AG09309 (cell line): ENCODE measurements around the gene CPNE7.

Experiments used
- DNase-seq: peaks from one replicate; pipeline ENCODE4 v3.0.0-alpha.2; 2010; ENCODE audit warnings: low read depth
- H3K4me3 ChIP-seq: 2 replicates; pipeline ENCODE4 v1.5.1; 2011; ENCODE audit warnings: mild to moderate bottlenecking, low read depth, low read length, moderate library complexity; ENCODE audit not compliant: control insufficient read depth
- TF ChIP-seq, protein P1 (sequence below): IDR thresholded peaks from 2 replicates; pipeline ENCODE4 v1.5.1; 2011; ENCODE audit warnings: mild to moderate bottlenecking, low read depth, low read length, inconsistent platforms; ENCODE audit not compliant: insufficient read depth, control insufficient read depth; ENCODE audit errors: missing control alignments

CPNE7 gene

DNA sequence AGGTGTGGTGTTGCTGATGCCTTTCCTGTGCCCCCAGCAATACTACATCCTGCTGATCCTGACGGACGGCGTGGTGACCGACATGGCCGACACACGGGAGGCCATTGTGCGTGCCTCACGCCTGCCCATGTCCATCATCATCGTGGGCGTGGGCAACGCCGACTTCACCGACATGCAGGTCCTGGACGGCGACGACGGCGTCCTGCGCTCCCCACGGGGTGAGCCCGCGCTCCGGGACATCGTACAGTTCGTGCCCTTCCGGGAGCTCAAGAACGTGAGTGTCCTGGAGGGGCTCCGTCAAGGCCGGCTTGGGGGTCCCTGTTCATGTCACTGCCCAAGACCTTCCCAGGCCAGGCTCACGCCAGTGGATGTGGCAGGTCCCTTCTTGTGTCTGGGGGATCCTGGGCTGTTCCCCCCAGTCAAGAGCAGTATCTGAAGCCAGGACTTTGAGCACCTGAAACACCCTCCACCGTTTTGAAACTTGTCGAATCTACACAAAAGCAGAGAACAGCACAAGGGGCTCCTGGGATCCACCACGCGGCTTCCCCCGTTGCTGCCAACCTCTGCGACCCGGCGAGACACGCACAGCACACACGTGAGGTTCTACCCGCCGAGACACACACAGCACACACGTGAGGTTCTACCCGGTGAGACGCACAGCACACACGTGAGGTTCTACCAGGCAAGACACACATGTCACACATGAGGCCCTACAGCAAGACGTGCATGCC lies 19.9 kb downstream of the CPNE7 start:
- no peak for DNase-seq
- TF ChIP-seq, protein P1, sequence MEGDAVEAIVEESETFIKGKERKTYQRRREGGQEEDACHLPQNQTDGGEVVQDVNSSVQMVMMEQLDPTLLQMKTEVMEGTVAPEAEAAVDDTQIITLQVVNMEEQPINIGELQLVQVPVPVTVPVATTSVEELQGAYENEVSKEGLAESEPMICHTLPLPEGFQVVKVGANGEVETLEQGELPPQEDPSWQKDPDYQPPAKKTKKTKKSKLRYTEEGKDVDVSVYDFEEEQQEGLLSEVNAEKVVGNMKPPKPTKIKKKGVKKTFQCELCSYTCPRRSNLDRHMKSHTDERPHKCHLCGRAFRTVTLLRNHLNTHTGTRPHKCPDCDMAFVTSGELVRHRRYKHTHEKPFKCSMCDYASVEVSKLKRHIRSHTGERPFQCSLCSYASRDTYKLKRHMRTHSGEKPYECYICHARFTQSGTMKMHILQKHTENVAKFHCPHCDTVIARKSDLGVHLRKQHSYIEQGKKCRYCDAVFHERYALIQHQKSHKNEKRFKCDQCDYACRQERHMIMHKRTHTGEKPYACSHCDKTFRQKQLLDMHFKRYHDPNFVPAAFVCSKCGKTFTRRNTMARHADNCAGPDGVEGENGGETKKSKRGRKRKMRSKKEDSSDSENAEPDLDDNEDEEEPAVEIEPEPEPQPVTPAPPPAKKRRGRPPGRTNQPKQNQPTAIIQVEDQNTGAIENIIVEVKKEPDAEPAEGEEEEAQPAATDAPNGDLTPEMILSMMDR = no peak
- no peak overlapping the region for H3K4me3 ChIP-seq

GRCh38 chr16:89596061-89596689 lies 20.6 kb downstream of the CPNE7 start:
- no peak for DNase-seq
- H3K4me3 ChIP-seq = no peak overlapping the region
- TF ChIP-seq, protein P1 = no peak

DNA sequence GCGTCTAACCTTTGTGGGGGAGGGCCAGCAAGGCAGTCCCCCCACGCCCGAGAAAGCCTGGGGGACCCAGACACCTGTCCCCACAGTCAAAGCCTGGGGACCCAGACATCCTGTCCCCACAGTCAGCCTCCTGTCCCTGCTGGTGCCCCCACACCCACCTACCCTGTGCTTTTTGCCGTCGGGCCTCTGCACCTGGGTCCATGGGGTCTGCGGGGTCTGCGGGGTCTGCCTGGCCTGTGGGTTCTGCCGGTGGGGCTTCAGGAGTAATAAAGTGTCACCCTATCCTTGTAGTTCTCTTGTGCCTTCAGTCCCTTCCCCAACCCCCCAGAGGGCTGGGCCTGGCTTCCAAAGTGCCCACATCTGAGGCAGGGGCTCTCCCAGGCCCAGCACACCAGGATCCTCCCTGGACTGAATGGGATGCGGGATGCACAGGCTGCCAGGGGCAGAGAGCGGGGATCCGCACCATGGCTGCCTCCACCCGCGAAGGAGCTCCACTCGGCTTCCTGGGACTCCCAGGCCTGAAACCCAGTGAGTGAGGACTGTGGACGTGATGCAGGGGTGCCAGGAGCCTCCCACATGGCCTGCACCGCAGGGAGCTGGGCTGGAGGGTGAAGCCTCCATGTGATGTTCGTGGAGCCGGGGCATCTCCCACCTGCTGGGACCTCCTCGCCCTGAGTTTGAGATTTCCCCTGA lies 21.5 kb downstream of the CPNE7 start:
- H3K4me3 ChIP-seq = no peak overlapping the region
- DNase-seq = no peak
- TF ChIP-seq, protein P1 = no peak

GRCh38 chr16:89598199-89598598 lies 22.6 kb downstream of the CPNE7 start:
- H3K4me3 ChIP-seq = no peak overlapping the region
- TF ChIP-seq, protein P1 = no peak
- no peak for DNase-seq

- no peak overlapping the region for H3K4me3 ChIP-seq
- DNase-seq = no peak
- TF ChIP-seq, protein P1 = peak; percentile 31
Measured at GRCh38 chr16:89599451-89599858, 23.9 kb downstream of the CPNE7 start.

DNA sequence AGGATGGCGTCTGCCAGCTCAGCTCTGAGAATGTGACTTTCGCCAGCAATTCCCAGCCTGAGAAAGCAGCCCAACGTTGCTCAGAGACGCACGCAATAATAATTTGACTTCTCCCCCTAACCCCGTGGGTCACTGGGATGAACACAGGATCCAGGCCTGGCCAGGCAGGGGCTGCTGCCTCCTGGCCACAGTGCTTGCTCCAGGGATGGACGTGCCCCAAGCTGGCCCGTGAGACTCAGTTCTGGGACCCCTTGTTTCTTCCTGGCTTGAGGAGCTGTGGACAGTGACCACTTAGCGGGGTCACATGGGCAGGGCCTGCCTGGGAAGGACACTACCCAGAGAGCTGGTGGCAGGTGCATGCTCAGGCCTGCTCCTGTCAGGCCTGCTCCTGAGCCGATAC lies 24.3 kb downstream of the CPNE7 start:
- TF ChIP-seq, protein P1 = no peak
- no peak for DNase-seq
- no peak overlapping the region for H3K4me3 ChIP-seq
